Testis (tissue), 2 donors: Measurements from ENCODE around the gene SVEP1.

Source experiments
- CTCF ChIP-seq, 3 experiments: fragments of 450-650 bp in 2 of 3; fragments of 200-600 bp in 1 of 3; sonication (generic) in 1 of 3; IDR thresholded peaks; one replicate each; pipeline ENCODE4 v1.5.1; 2016 to 2019; ENCODE audit warnings: antibody characterized with exemption in 3 of 3, mild to moderate bottlenecking in 2 of 3, moderate library complexity in 1 of 3
- POLR2A ChIP-seq: fragments of 450-650 bp; IDR thresholded peaks from one replicate; pipeline ENCODE4 v1.6.1; 2017; ENCODE audit warnings: antibody characterized with exemption, mild to moderate bottlenecking, moderate library complexity

- TF ChIP-seq POLR2A (no peak), CTCF (IDR thresholded peaks at IDR 0.05) (no peak)
Measured at GRCh38 chr9:110509792-110510191, 69.7 kb downstream of the SVEP1 start.
